Measurements from ENCODE around the gene AKR1C2. TPM values are rescaled to one million over a fixed set of nuclear protein-coding genes. Genes with fewer than 3 reads are reported as not detected.
"Not testable (repeated sequence)": the region's sequence is repeated elsewhere in the genome, so short reads cannot be mapped to it uniquely, and the experiment has no call there.

AKR1C2 gene
- total RNA-seq: not detected in 2 replicates

- intact Hi-C loops (cut with micrococcal nuclease): not testable (repeated sequence)
These were observed at the start of gene AKR1C2 for GRCh38 chr10:5003127-5004029. AKR1C2 (minus strand) TSS chr10:5003857; CDS start chr10:5003835, 22 bp downstream.

- intact Hi-C loops (cut with micrococcal nuclease): not testable (repeated sequence)
These were observed 49.4 kb upstream of the AKR1C2 start for GRCh38 chr10:5052951-5053500.

GRCh38 chr10:5047912-5048628 is 44.4 kb upstream of the AKR1C2 start:
- intact Hi-C loops (cut with micrococcal nuclease): no loop called here

GRCh38 chr10:5047055-5047454 is 43.4 kb upstream of the AKR1C2 start:
- intact Hi-C loops (cut with micrococcal nuclease): not testable (repeated sequence)

GRCh38 chr10:5046410-5046809 is 42.8 kb upstream of the AKR1C2 start:
- intact Hi-C loops (cut with micrococcal nuclease): no loop called here

GRCh38 chr10:5045095-5045494 is 41.4 kb upstream of the AKR1C2 start:
- intact Hi-C loops (cut with micrococcal nuclease): no loop called here

GRCh38 chr10:5043716-5044115 is 40.1 kb upstream of the AKR1C2 start:
- intact Hi-C loops (cut with micrococcal nuclease): no loop called here

- intact Hi-C loops (cut with micrococcal nuclease): no loop called here
These were observed 39.3 kb upstream of the AKR1C2 start for GRCh38 chr10:5042922-5043321.

- intact Hi-C loops (cut with micrococcal nuclease): no loop called here
These were observed 37.9 kb upstream of the AKR1C2 start for GRCh38 chr10:5041471-5042023.

- intact Hi-C loops (cut with micrococcal nuclease): no loop called here
These were observed 37.3 kb upstream of the AKR1C2 start for GRCh38 chr10:5040781-5041470.

GRCh38 chr10:5040010-5040673 is 36.5 kb upstream of the AKR1C2 start:
- intact Hi-C loops (cut with micrococcal nuclease): no loop called here

GRCh38 chr10:5038733-5039132 is 35.1 kb upstream of the AKR1C2 start:
- intact Hi-C loops (cut with micrococcal nuclease): no loop called here

GRCh38 chr10:5038101-5038500 is 34.4 kb upstream of the AKR1C2 start:
- intact Hi-C loops (cut with micrococcal nuclease): no loop called here

- intact Hi-C loops (cut with micrococcal nuclease): no loop called here
These were observed 32.9 kb upstream of the AKR1C2 start for GRCh38 chr10:5036511-5036910.

- intact Hi-C loops (cut with micrococcal nuclease): no loop called here
These were observed 31.7 kb upstream of the AKR1C2 start for GRCh38 chr10:5035356-5035755.

GRCh38 chr10:5034588-5034987 is 30.9 kb upstream of the AKR1C2 start:
- intact Hi-C loops (cut with micrococcal nuclease): no loop called here

- intact Hi-C loops (cut with micrococcal nuclease): no loop called here
These were observed 29.6 kb upstream of the AKR1C2 start for GRCh38 chr10:5033061-5033778.

GRCh38 chr10:5032444-5032843 is 28.8 kb upstream of the AKR1C2 start:
- intact Hi-C loops (cut with micrococcal nuclease): not testable (repeated sequence)

GRCh38 chr10:5031588-5031987 is 27.9 kb upstream of the AKR1C2 start:
- intact Hi-C loops (cut with micrococcal nuclease): not testable (repeated sequence)

- intact Hi-C loops (cut with micrococcal nuclease): no loop called here
These were observed 27.3 kb upstream of the AKR1C2 start for GRCh38 chr10:5030989-5031388.

Measured in T-helper 2 cell treated with Interferon-gamma antibody and Interleukin-4, amounts not matched to agents 100 ng/mL and 5 ng/mL, for 36 hours (primary cell).